ENCODE measurements around the gene C22orf23.

The C22orf23 gene

DNA sequence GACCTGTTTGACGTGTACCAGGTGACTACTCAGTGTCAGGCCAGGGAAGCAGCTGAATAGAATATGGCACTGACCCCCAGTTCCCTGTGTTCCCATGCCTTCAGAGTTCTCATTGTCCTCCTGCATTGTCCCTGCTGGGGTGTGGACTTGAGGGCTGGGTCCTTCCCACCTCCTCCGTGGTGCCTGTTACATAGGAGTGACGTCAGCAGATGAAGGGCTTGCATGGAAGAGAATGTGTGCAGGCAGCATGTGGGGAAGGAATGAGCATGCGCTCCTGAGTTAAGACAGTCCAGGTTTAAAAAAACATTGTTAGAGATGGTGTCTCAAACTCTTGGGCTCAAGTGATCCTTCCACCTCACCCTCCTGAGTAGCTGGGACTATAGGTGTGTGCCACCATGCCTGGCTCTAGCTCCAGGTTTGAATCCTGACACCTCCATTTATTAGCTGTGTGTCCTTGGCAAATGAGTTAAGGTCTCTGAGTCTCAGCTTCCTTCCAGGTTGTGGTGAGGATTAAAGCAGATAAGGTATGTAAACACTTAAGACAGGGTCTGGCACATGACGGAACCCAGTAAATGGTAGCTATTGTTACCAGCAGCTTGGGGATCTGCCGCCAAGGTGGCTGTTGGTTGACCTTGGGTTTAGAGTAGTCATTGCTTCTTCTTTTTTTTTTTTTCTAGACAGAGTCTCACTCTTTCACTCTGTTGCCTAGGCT is 38.5 kb upstream of the C22orf23 start:
- Histone ChIP-seq H3K4me3 (ENCODE audit: insufficient read depth, low read length, poor library complexity, severe bottlenecking) (no peak overlapping the region), H3K36me3 (ENCODE audit: low read length) (no peaks in the 10 kb centered on the region), H2AFZ (ENCODE audit: low read depth, low read length, severe bottlenecking) (no peak overlapping the region), H4K20me1 (ENCODE audit: low read depth, low read length) (no peaks in the 10 kb centered on the region), H3K27ac (ENCODE audit: low read depth, low read length) (no peak overlapping the region), H3K9me2 (replicated peaks; ENCODE audit: insufficient read depth, low read length) (no peaks in the 10 kb centered on the region), H3K9me3 (ENCODE audit: insufficient read depth, low read length) (no peaks in the 10 kb centered on the region), H3K79me2 (ENCODE audit: insufficient read depth, low read length) (no peaks in the 10 kb centered on the region), H3K4me2 (ENCODE audit: low read depth, low read length, poor library complexity, severe bottlenecking) (no peak overlapping the region), H3F3A (ENCODE audit: insufficient read depth) (no peaks in the 10 kb centered on the region), H3K27me3 (ENCODE audit: low read length) (no peaks in the 10 kb centered on the region), H3K9ac (ENCODE audit: low read length) (no peak overlapping the region)
- no peak for TF ChIP-seq EZH2phosphoT487 (conservative IDR thresholded peaks at IDR 0.05; ENCODE audit: low read length)
- TF ChIP-seq, protein P1, sequence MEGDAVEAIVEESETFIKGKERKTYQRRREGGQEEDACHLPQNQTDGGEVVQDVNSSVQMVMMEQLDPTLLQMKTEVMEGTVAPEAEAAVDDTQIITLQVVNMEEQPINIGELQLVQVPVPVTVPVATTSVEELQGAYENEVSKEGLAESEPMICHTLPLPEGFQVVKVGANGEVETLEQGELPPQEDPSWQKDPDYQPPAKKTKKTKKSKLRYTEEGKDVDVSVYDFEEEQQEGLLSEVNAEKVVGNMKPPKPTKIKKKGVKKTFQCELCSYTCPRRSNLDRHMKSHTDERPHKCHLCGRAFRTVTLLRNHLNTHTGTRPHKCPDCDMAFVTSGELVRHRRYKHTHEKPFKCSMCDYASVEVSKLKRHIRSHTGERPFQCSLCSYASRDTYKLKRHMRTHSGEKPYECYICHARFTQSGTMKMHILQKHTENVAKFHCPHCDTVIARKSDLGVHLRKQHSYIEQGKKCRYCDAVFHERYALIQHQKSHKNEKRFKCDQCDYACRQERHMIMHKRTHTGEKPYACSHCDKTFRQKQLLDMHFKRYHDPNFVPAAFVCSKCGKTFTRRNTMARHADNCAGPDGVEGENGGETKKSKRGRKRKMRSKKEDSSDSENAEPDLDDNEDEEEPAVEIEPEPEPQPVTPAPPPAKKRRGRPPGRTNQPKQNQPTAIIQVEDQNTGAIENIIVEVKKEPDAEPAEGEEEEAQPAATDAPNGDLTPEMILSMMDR (IDR thresholded peaks at IDR 0.05; ENCODE audit: insufficient read depth, low read length, poor library complexity, severe bottlenecking): no peak

DNA sequence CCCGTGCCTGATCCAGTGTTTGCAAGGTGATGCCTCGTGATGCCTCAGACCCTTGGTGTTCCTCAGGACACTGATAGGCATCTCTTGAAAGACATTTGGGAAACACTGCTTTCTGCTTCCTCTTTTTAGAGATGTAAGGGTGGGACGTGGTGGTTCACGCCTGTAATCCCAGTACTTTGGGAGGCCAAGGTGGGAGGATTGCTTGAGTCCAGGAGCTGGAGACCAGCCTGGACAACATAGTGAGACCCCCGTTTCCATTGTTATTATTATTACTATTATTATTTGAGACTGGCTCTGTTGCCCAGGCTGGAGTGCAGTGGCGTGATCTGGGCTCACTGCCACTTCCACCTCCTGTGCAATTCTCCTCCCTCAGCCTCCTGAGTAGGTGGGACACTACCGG is 37.5 kb upstream of the C22orf23 start:
- H4K20me1 ChIP-seq (ENCODE audit: low read depth, low read length): no peaks in the 10 kb centered on the region
- TF ChIP-seq EZH2phosphoT487 (conservative IDR thresholded peaks at IDR 0.05; ENCODE audit: low read length): no peak
- TF ChIP-seq, protein P1 (IDR thresholded peaks at IDR 0.05; ENCODE audit: insufficient read depth, low read length, poor library complexity, severe bottlenecking): no peak

DNA sequence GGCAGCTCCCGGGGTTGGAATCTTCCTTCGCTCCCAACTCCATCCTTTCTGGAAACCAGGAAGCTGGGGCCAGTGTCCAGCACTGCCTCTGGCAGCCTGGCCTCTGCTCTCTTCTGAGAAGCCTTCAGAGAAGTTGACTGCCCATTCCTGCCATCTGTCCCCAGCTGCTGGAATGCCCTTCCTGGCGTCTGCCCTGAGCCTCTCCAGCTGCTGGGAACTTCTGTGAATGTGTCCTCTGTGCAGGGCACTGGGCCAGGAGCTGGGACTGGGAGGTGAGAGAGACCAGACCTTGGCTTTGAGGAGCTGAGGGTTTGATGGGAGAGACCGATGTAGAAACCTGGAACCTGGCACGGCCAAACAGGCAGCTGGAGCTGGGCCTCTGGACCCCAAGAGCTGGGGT is 36.9 kb upstream of the C22orf23 start:
- H3K27me3 ChIP-seq (ENCODE audit: low read length): no peaks in the 10 kb centered on the region
- no peak overlapping the region for H3K27ac ChIP-seq (ENCODE audit: low read depth, low read length)
- no peaks in the 10 kb centered on the region for H3K9me3 ChIP-seq (ENCODE audit: insufficient read depth, low read length)
- H3K79me2 ChIP-seq (ENCODE audit: insufficient read depth, low read length): no peaks in the 10 kb centered on the region
- H2AFZ ChIP-seq (ENCODE audit: low read depth, low read length, severe bottlenecking): no peak overlapping the region
- H3K4me2 ChIP-seq (ENCODE audit: low read depth, low read length, poor library complexity, severe bottlenecking): no peak overlapping the region
- H3K9me2 ChIP-seq (replicated peaks; ENCODE audit: insufficient read depth, low read length): no peaks in the 10 kb centered on the region
- H3K9ac ChIP-seq (ENCODE audit: low read length): no peak overlapping the region
- TF ChIP-seq EZH2phosphoT487 (conservative IDR thresholded peaks at IDR 0.05; ENCODE audit: low read length): no peak
- TF ChIP-seq, protein P1 (IDR thresholded peaks at IDR 0.05; ENCODE audit: insufficient read depth, low read length, poor library complexity, severe bottlenecking): no peak
- no peak overlapping the region for H3K4me3 ChIP-seq (ENCODE audit: insufficient read depth, low read length, poor library complexity, severe bottlenecking)
- no peaks in the 10 kb centered on the region for H3F3A ChIP-seq (ENCODE audit: insufficient read depth)
- H3K36me3 ChIP-seq (ENCODE audit: low read length): no peaks in the 10 kb centered on the region
- no peaks in the 10 kb centered on the region for H4K20me1 ChIP-seq (ENCODE audit: low read depth, low read length)

More for the DNA sequence above, 37.5 kb upstream of the C22orf23 start:
- H3K79me2 ChIP-seq (ENCODE audit: insufficient read depth, low read length): no peaks in the 10 kb centered on the region
- H3K4me3 ChIP-seq (ENCODE audit: insufficient read depth, low read length, poor library complexity, severe bottlenecking): no peak overlapping the region
- H3K9ac ChIP-seq (ENCODE audit: low read length): no peak overlapping the region
- no peaks in the 10 kb centered on the region for H3K27me3 ChIP-seq (ENCODE audit: low read length)
- H3K4me2 ChIP-seq (ENCODE audit: low read depth, low read length, poor library complexity, severe bottlenecking): no peak overlapping the region
- no peaks in the 10 kb centered on the region for H3K36me3 ChIP-seq (ENCODE audit: low read length)
- no peaks in the 10 kb centered on the region for H3K9me3 ChIP-seq (ENCODE audit: insufficient read depth, low read length)
- no peak overlapping the region for H3K27ac ChIP-seq (ENCODE audit: low read depth, low read length)
- no peak overlapping the region for H2AFZ ChIP-seq (ENCODE audit: low read depth, low read length, severe bottlenecking)
- H3F3A ChIP-seq (ENCODE audit: insufficient read depth): no peaks in the 10 kb centered on the region
- no peaks in the 10 kb centered on the region for H3K9me2 ChIP-seq (replicated peaks; ENCODE audit: insufficient read depth, low read length)
